Chondrocyte (in vitro differentiated cells): ENCODE measurements around the gene PTPRS. TPM values are rescaled to one million over a fixed set of nuclear protein-coding genes. Genes with fewer than 3 reads are reported as not detected.
A peak's percentile ranks its signal among the peaks of the same experiment; 100 is the strongest.

Experiments
- DNase-seq: peaks from one replicate; pipeline ENCODE4 v3.0.0; 2021; ENCODE audit warnings: mixed read lengths, low spot score
- H3K27ac Mint-ChIP-seq: one replicate; pipeline ENCODE4 v1.8.0; 2021; ENCODE audit warnings: mild to moderate bottlenecking, moderate library complexity, mixed read lengths; ENCODE audit not compliant: unreplicated experiment
- H3K27me3 Mint-ChIP-seq: 2 replicates; pipeline ENCODE4 v1.8.0; 2021; ENCODE audit warnings: low read depth, mixed read lengths
- H3K36me3 Mint-ChIP-seq: 2 replicates; pipeline ENCODE4 v1.8.0; 2021; ENCODE audit warnings: low read depth, mixed read lengths
- H3K4me1 Mint-ChIP-seq: 2 replicates; pipeline ENCODE4 v1.8.0; 2021; ENCODE audit warnings: low read depth, mild to moderate bottlenecking, mixed read lengths
- H3K4me3 Mint-ChIP-seq: one replicate; pipeline ENCODE4 v1.8.0; 2021; ENCODE audit warnings: mild to moderate bottlenecking, moderate library complexity, mixed read lengths; ENCODE audit not compliant: unreplicated experiment
- H3K9me3 Mint-ChIP-seq: 2 replicates; pipeline ENCODE4 v1.8.0; 2021; ENCODE audit warnings: low read depth, mixed read lengths
- CTCF ChIP-seq: fragments of 200-600 bp; sonication (generic); IDR thresholded peaks from 2 replicates; pipeline ENCODE4 v1.5.0; 2021; ENCODE audit warnings: antibody characterized with exemption, mild to moderate bottlenecking, moderate library complexity
- total RNA-seq: library from RNA; stranded (reverse); gene quantifications from 3 replicates; pipeline ENCODE4 v1.2.1, GENCODE V29; 2021

The PTPRS gene
- total RNA-seq, 1 donor from 2014 or later, result 130 TPM

DNA sequence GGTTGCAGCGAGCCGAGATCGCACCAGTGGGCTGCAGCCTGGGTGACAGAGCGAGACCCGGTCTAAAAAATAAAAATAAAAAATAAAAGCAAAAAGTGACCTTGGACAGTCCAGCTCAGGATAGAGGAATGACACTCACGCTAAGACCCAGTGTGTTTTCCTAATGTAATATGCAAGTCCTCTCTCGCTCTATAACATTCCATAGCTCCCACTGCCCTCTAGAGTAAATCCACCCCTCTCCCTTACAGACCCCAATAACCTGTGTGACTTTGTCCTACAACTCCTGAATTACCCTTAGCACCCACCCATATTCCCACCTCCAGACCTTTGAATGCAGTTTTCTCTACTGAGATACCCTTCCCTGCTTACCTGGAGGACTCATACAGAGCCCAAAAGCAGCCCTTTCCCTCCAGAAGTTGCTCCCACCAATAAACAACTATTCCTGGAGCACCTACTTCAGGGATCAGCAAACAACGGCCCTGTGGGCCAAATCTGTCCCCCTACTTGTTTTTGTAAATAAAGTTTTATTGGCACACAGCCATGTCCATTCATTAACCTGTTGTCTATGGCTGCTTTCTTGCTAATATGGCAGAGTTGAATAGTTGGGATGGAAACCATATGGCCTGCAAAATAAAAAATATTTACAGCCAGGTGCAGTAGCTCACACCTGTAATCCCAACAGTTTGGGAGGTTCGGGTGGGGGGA, 39.8 kb upstream of the PTPRS start:
- TF ChIP-seq CTCF, result no peak
- peaks cover 3% of the 10 kb centered on the region for H3K27me3 Mint-ChIP-seq
- H3K27ac Mint-ChIP-seq, result no peak overlapping the region
- no peaks in the 10 kb centered on the region for H3K4me1 Mint-ChIP-seq
- peaks cover 7% of the 10 kb centered on the region for H3K36me3 Mint-ChIP-seq
- H3K9me3 Mint-ChIP-seq, result peaks cover 17% of the 10 kb centered on the region
- no peak overlapping the region for H3K4me3 Mint-ChIP-seq
- DNase-seq, result no peak

DNA sequence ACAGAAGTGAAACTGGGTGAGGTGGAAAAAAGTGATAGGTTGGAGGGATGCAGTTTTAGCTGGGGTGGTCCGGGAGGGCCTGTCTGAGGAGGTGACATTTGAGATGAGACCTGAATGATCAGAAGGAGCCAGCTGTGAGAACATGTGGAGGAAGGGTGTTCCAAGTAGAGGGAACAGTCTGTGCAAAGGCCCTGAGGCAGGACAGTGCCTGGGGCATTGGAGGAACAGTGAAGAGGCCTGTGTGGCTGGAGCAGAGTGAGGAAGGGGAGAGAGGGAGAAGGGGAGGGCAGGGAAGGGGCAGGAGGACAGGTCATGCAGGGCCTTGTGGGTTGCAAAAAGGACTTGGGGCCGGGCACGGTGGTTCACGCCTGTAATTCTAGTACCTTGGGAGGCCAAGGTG, 36.3 kb upstream of the PTPRS start:
- no peak overlapping the region for H3K4me3 Mint-ChIP-seq

DNA sequence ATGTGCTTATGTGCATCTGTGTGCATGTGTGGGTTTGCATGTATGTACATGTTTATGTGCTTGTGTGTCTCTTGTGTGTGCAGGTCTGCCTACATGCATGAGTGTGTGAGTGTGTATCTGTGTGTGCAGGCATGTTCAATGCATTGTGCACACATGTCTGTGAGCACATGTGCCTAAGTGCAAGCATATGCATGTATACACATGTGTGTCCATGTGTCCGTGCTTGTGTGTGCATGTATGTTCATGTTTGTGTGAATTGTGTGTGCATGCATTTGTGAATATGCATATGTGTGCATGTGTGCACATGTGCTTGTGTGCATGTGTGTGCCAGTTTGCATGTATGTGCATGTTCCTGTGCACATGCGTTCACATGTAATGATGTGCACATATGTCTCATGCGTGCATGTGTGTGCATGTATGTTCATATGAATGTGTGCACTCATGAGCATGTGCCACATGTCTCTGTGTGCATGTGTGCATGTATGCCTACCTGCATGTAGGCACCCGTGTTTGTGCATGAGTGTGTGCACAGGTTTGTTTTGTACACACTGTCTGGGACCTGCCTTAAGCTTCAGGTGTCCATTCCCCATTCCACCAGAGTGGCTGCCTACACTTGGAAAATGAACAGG, 32.1 kb upstream of the PTPRS start:
- Mint-ChIP-seq H3K27me3 (peaks cover 37% of the 10 kb centered on the region), H3K36me3 (no peaks in the 10 kb centered on the region), H3K27ac (no peak overlapping the region), H3K4me1 (no peaks in the 10 kb centered on the region), H3K4me3 (no peak overlapping the region), H3K9me3 (no peaks in the 10 kb centered on the region)
- TF ChIP-seq CTCF, result no peak
- no peak for DNase-seq

More for the DNA sequence above, 36.3 kb upstream of the PTPRS start:
- no peak overlapping the region for H3K27ac Mint-ChIP-seq
- peaks cover 24% of the 10 kb centered on the region for H3K27me3 Mint-ChIP-seq
- no peak for DNase-seq
- H3K36me3 Mint-ChIP-seq, result peaks cover 3% of the 10 kb centered on the region
- no peak for TF ChIP-seq CTCF
- H3K9me3 Mint-ChIP-seq, result peaks cover 7% of the 10 kb centered on the region
- H3K4me1 Mint-ChIP-seq, result no peaks in the 10 kb centered on the region

DNA sequence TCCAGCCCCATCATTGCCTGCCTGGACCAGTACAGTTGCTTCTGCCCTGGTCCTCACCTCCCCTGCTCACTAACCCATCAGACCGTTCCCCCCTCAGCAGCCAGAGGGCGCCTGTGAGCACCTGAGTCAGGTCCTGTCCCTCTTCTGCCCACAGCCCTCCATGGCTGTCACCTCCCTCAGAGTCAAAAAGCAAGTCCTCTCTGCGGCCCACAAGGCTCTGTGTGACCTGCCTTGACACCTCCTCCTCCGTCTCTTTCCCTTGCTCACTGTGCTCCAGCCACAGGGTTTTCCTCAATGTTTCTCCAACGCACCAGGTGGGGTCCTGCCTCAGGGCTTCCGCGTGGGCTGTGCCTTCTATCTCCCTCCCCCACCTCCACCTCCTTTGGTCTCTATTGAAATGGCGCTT, 29.4 kb upstream of the PTPRS start:
- no peak for DNase-seq
- Mint-ChIP-seq H3K36me3 (no peaks in the 10 kb centered on the region), H3K9me3 (no peaks in the 10 kb centered on the region), H3K27ac (no peak overlapping the region), H3K27me3 (peaks cover 36% of the 10 kb centered on the region), H3K4me1 (no peaks in the 10 kb centered on the region), H3K4me3 (no peak overlapping the region)
- TF ChIP-seq CTCF, result peak; percentile 79

GRCh38 chr19:5369304-5369703, 28.7 kb upstream of the PTPRS start:
- Mint-ChIP-seq H3K4me1 (no peaks in the 10 kb centered on the region), H3K4me3 (no peak overlapping the region), H3K36me3 (no peaks in the 10 kb centered on the region), H3K27ac (no peak overlapping the region), H3K27me3 (peaks cover 29% of the 10 kb centered on the region), H3K9me3 (no peaks in the 10 kb centered on the region)
- DNase-seq, result no peak
- TF ChIP-seq CTCF, result no peak
